ENCODE measurements around the gene B3GNT2. TPM values are rescaled to one million over a fixed set of nuclear protein-coding genes. Genes with fewer than 3 reads are reported as not detected.

B3GNT2 gene
- total and polyA plus RNA-seq, 2 of the 4 experiments (the other 2 are of a cell fraction), result 5.0 to 11.1 TPM

GRCh38 chr2:62250239-62250638 lies 54.3 kb downstream of the B3GNT2 start:
- Histone ChIP-seq H3K9me3 (ENCODE audit: control insufficient read depth, insufficient read depth, low read length) (no peaks in the 10 kb centered on the region), H3K79me1 (ENCODE audit: low read depth in 1 of 2, low read length in 2 of 2) (no peaks in the 10 kb centered on the region), H4K91ac (ENCODE audit: insufficient read depth, low read depth, low read length) (no peak overlapping the region), H3K27ac (ENCODE audit: insufficient read depth, low read length) (no peak overlapping the region), H3K14ac (replicated peaks; ENCODE audit: low read depth, low read length) (no peak overlapping the region), H4K5ac (ENCODE audit: low read depth, low read length) (no peak overlapping the region), H2BK20ac (ENCODE audit: low read depth, low read length) (no peak overlapping the region), H4K20me1 (ENCODE audit: insufficient read depth, low read length) (no peaks in the 10 kb centered on the region), H4K8ac (ENCODE audit: low read depth in 2 of 2, low read length in 2 of 2) (no peak overlapping the region), H3K36me3 (ENCODE audit: control insufficient read depth, insufficient read depth, low read length) (no peaks in the 10 kb centered on the region), H2BK15ac (ENCODE audit: low read depth, low read length) (no peak overlapping the region), H3K27me3 (ENCODE audit: control insufficient read depth, insufficient read depth, low read length) (no peaks in the 10 kb centered on the region), H2BK5ac (ENCODE audit: low read depth, low read length, poor library complexity, severe bottlenecking) (no peak overlapping the region), H2BK120ac (ENCODE audit: low read depth, low read length) (no peak overlapping the region), H3K4me1 (ENCODE audit: control insufficient read depth, insufficient read depth, low read length) (no peaks in the 10 kb centered on the region), H3K18ac (ENCODE audit: low read depth, low read length) (no peak overlapping the region), H2AFZ (replicated peaks; ENCODE audit: low read length, poor library complexity) (no peak overlapping the region), H3K9me1 (ENCODE audit: insufficient read depth, low read length) (no peaks in the 10 kb centered on the region), H3K4me2 (ENCODE audit: low read depth, low read length) (no peak overlapping the region), H2AK5ac (ENCODE audit: low read depth, low read length) (no peak overlapping the region), H3K9ac (ENCODE audit: low read depth, low read length) (no peak overlapping the region), H3K4ac (ENCODE audit: low read depth, low read length) (no peak overlapping the region), H3K56ac (ENCODE audit: extremely low read depth, insufficient read depth, low read length) (no peak overlapping the region), H3K23ac (ENCODE audit: low read depth, low read length) (no peak overlapping the region), H2AK9ac (replicated peaks; ENCODE audit: low read depth, low read length, poor library complexity) (no peak overlapping the region), H3K4me3 (ENCODE audit: insufficient read depth, low read depth, low read length) (no peak overlapping the region)
- CTCF ChIA-PET, result interaction anchor here (0.6 kb wide), 1 partner anchor 14 kb away, joined by 4 read pairs; no protein-coding TSS in a partner anchor
- DNase-seq (no peak), ATAC-seq (ENCODE audit: low read depth) (no peak)
- TF ChIP-seq NFE2L2 (IDR thresholded peaks at IDR 0.05; ENCODE audit: low read depth, low read length), result no peak
- TF ChIP-seq FOS (IDR thresholded peaks at IDR 0.05; ENCODE audit: low read depth, low read length), result no peak
- no peak for TF ChIP-seq SMC3 (IDR thresholded peaks at IDR 0.05; ENCODE audit: low read depth, low read length)
- TF ChIP-seq MXI1 (IDR thresholded peaks at IDR 0.05; ENCODE audit: borderline replicate concordance, low read depth, low read length), result no peak
- TF ChIP-seq USF2 (IDR thresholded peaks at IDR 0.05; ENCODE audit: low read depth, low read length), result no peak
- TF ChIP-seq CHD1 (IDR thresholded peaks at IDR 0.05; ENCODE audit: low read depth, low read length), result no peak
- TF ChIP-seq MAZ (IDR thresholded peaks at IDR 0.05; ENCODE audit: borderline replicate concordance, low read depth, low read length), result no peak
- TF ChIP-seq RFX5 (IDR thresholded peaks at IDR 0.05; ENCODE audit: low read depth, low read length), result no peak
- no peak for TF ChIP-seq RCOR1 (IDR thresholded peaks at IDR 0.05; ENCODE audit: insufficient replicate concordance, low read length)
- TF ChIP-seq MAFK (IDR thresholded peaks at IDR 0.05; ENCODE audit: low read depth, low read length), result no peak
- TF ChIP-seq ELK1 (IDR thresholded peaks at IDR 0.05; ENCODE audit: borderline replicate concordance, low read depth, low read length), result no peak
- TF ChIP-seq BHLHE40 (IDR thresholded peaks at IDR 0.05; ENCODE audit: low read depth, low read length), result no peak
- no TSS peak for BruUV-seq (replicated peaks)
- dilution Hi-C loops (cut with HindIII; ENCODE audit: low sequenced_read_pairs, unreplicated experiment), result no loop called here
- 20% methylated on average over 1 of the region's 4 CpGs; no CpG with 5 or more reads in 1 of the 2 experiments for WGBS, 2 experiments (ENCODE audit: extremely low coverage in 2 of 2, insufficient read length in 1 of 2)
- intact Hi-C loops (cut with micrococcal nuclease), result no loop called here
- in situ Hi-C loops (cut with MboI; ENCODE audit: low sequenced_read_pairs), result no loop called here
- POLR2A ChIA-PET (ENCODE audit: unreplicated experiment), result no interaction called here
